Dedifferentiated amniotic fluid mesenchymal stem cell (primary cell): ENCODE results near the gene HLA-DOA.

Source experiments
- DNase-seq: peaks from one replicate; pipeline ENCODE4 v3.0.0-alpha.2; 2016; ENCODE audit errors: extremely low spot score

The HLA-DOA gene

DNA sequence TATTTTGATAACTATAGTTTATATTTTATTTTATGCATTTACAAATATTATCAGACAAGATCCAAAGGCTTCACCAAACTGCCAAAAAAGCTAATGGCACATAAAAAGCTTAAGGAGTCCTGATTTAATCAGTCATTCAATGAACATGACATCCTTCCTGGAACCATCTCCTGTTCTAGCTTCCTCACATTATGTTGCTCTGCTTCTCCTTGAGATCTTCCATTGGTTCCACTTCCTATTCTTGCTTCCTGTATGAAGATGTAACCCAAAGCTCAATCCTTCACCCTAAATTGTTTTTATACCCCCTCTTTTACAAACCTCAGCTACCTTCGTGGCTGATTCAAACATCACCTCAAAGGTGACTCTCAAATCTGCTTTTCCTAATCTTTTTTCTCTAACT, 45.5 kb downstream of the HLA-DOA start:
- no peak for DNase-seq

- no peak for DNase-seq
Measured at GRCh38 chr6:32962213-32962826, 47.1 kb downstream of the HLA-DOA start.

DNA sequence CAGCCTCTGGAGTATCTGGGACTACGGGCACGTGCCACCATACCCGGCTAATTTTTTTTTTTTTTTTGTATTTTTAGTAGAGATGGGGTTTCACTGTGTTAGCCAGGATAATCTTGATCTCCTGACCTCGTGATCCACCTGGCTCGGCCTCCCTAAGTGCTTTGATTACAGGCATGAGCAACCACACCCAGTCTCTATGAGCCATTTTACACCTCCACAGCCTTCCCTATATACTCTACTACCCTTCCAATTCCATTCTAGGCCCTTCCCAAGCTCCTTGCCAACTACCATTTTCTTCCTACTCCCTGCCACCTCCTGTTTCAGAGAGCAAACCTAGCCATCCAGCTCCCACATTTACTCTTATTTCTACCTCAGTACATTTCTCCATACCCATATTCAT, 48.8 kb downstream of the HLA-DOA start:
- no peak for DNase-seq

GRCh38 chr6:32956176-32956575, 53.2 kb downstream of the HLA-DOA start:
- DNase-seq: no peak

DNA sequence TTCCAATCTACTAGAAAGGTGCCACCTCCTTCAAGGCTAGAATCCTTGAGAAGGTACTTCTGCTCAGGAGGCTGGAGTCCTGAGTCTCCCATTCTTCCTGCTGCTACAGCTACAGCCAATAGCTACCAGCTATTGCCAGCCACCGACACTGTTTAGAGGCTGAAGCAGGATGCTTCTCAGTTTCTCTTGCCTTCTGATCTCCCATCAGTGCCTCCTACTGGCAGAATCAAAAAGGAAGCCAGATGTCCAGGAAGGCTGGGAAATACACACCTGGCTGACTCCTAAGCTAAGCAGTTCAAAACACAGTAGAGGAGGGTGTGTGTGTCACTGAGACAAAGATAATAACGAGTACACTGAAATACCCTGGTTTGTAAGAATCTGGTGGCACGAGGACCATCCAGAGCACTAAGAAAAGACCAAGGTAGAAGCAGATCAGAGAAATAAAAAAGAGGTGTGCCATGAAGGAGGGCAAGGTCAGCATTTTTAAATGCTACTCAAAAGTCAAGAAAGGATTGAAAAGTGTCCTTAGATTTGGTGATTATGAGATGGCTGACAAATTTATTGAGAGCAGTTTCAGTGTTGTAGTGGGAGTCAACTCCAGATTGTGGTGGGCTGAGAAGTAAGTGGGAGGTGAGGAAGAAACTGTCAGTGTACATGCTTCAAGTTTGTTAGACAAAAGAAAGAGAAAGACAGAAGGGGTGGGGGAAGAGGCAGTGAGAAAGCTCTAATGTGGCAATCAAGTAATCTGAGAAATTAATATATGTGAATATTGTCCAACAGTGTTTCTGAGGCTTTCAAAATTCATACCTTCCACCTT, 54.2 kb downstream of the HLA-DOA start:
- no peak for DNase-seq

- no peak for DNase-seq
Measured at GRCh38 chr6:32954267-32954666, 55.1 kb downstream of the HLA-DOA start.
